Heart right ventricle (tissue), 16 donors: Measurements from ENCODE around the gene KCP. TPM values are rescaled to one million over a fixed set of nuclear protein-coding genes. Genes with fewer than 3 reads are reported as not detected.

ENCODE experiments used
- ATAC-seq, 8 donors: fragments of 200-7000 bp; cut with Tn5 transposase; one replicate each; pipeline ENCODE4 v1.9.1; 2020; ENCODE audit warnings: mild to moderate bottlenecking in 8 of 8, moderate library complexity in 8 of 8, moderate number of reproducible peaks in 1 of 8
- DNase-seq, 2 donors: peaks; one replicate each; pipeline ENCODE4 v3.0.0-alpha.2; 2020
- H3K27ac ChIP-seq, 10 donors: fragments of 200-600 bp; sonication (generic) in 2 of 10; one replicate each; pipeline versions ENCODE4 v1.5.0 to v1.8.0; 2020 to 2022; ENCODE audit warnings: mild to moderate bottlenecking in 3 of 10
- H3K27me3 ChIP-seq, 7 donors: fragments of 200-600 bp; one replicate each; pipeline ENCODE4 v1.8.0; 2021 to 2022; ENCODE audit warnings: mild to moderate bottlenecking in 2 of 7
- H3K36me3 ChIP-seq, 9 donors: fragments of 200-600 bp; sonication (generic) in 1 of 9; one replicate each; pipeline versions ENCODE4 v1.5.0 to v1.8.0; 2020 to 2022; ENCODE audit warnings: mild to moderate bottlenecking in 2 of 9
- H3K4me1 ChIP-seq, 9 donors: fragments of 200-600 bp; sonication (generic) in 1 of 9; one replicate each; pipeline versions ENCODE4 v1.5.0 to v1.8.0; 2020 to 2022; ENCODE audit warnings: mild to moderate bottlenecking in 4 of 9
- H3K4me3 ChIP-seq, 10 donors: fragments of 200-600 bp; sonication (generic) in 2 of 10; one replicate each; pipeline versions ENCODE4 v1.5.0 to v1.8.0; 2020 to 2022; ENCODE audit warnings: mild to moderate bottlenecking in 7 of 10, moderate library complexity in 2 of 10
- H3K9me3 ChIP-seq, 11 donors: fragments of 200-600 bp in 10 of 11; sonication (generic) in 2 of 11; one replicate each; pipeline versions ENCODE4 v1.5.0 to v1.8.0; 2013 to 2022; ENCODE audit warnings: mild to moderate bottlenecking in 2 of 11, control low read depth in 1 of 11, moderate library complexity in 1 of 11
- CTCF ChIP-seq, 9 donors: fragments of 200-600 bp; sonication (generic) in 2 of 9; IDR thresholded peaks; one replicate each; pipeline versions ENCODE4 v1.5.0 to v1.8.0; 2021 to 2022; ENCODE audit warnings: antibody characterized with exemption in 9 of 9, mild to moderate bottlenecking in 5 of 9, moderate library complexity in 1 of 9
- WGBS, 2 donors: extraction: QIAGEN DNeasy Blood & Tissue Kit; methylation state at CpG; one replicate each; pipeline ENCODE4 v1.1.7; 2013; ENCODE audit warnings: inconsistent platforms in 1 of 2; 5-methylcytosine and 5-hydroxymethylcytosine counted together
- intact Hi-C, 10 donors: fragments of 100-400 bp; cut with DNase I; formaldehyde crosslinking; loops; one replicate each; pipeline versions ENCODE4 v1.11.1 to v1.14.2; 2022
- polyA plus RNA-seq, 2 donors: library from polyadenylated mRNA; stranded (reverse); fragments of 200-250 nt; gene quantifications; one replicate each; pipeline ENCODE4 v1.2.3, GENCODE V29; 2013
- total RNA-seq, 10 donors: library from RNA; stranded (reverse); fragmentation: NEBNext Ultra II Directional in 3 of 10; extraction: Animal tissue kit (Norgen Biotek cat#: 25700) in 3 of 10; gene quantifications; one replicate each; pipeline versions ENCODE4 v1.2.1 to v1.2.4, GENCODE V29; 2021 to 2023
- donor health status: Arrhythmogenic right ventricular cardiomyopathy.
- donor health status: ischemic (EF 13 %, LVEDD 7.1; RV severe dilation, severe dysfunction).
- donor health status: healthy with polysubstance abuse.
- donor health status: DM: no; HTN: yes; CAD: no.
- donor health status: DM: no; HTN: no; CAD: no.
- donor health status: ischemic (EF 25% LVEDD 6.9; RV normal size, moderate dysfunction).
- donor health status: ischemic (EF 25% LVEDD 5.7; RV mildly dilated, moderate dysfunction).
- donor health status: healthy.
- donor health status: DM: yes; HTN: yes; CAD: no.
- donor health status: Ischemic cardiomyopathy.
- donor health status: ischemic (EF 35%, LVEDD 5.7; RV mildly dilated, moderate dysfunction).
- donor health status: nonischemic (EF 11% LVEDD 7.7; RV severe dilation, severe dysfunction).
- donor health status: DM: yes; HTN: yes; CAD: no.
- donor health status: PGD.
- donor health status: ischemic (EF 29% LVEDD 5.4; RV normal size, mild dysfunction).
- donor health status: nonischemic (EF 23%, LVEDD 6.1; RV moderate dilation, normal function).

The KCP gene
- total and polyA plus RNA-seq, 12 donors = 0.09 to 0.44 (median 0.27) TPM

- H3K27me3 ChIP-seq = no peaks in the 10 kb centered on the region
- no peaks in the 10 kb centered on the region for H3K9me3 ChIP-seq
- H3K36me3 ChIP-seq = no peaks in the 10 kb centered on the region
- intact Hi-C loops = loop anchor here in 1 of 10 donors (10.0 kb wide), 1 partner anchor 145 kb away; the partner anchor contains the start of gene CALU
- DNase-seq (no peak), ATAC-seq (no peak)
- H3K4me3 ChIP-seq = no peak overlapping the region
- TF ChIP-seq CTCF (IDR thresholded peaks at IDR 0.05) = no peak
- H3K4me1 ChIP-seq = peaks cover 0 to 15% (median 0%) of the 10 kb centered on the region in 9 donors
- H3K27ac ChIP-seq = no peak overlapping the region
- 79 to 87% methylated on average over 19 of the region's 19 CpGs for WGBS, 2 donors
Measured at GRCh38 chr7:128879461-128879938, 31.0 kb downstream of the KCP start.

- intact Hi-C loops = loop anchor here in 1 of 10 donors (10.0 kb wide), 1 partner anchor 144 kb away; the partner anchor contains the start of gene CALU
- Histone ChIP-seq H3K27ac (no peak overlapping the region), H3K9me3 (no peaks in the 10 kb centered on the region), H3K27me3 (no peaks in the 10 kb centered on the region), H3K4me1 (peaks cover 0 to 10% (median 0%) of the 10 kb centered on the region in 9 donors), H3K36me3 (no peaks in the 10 kb centered on the region), H3K4me3 (no peak overlapping the region)
- 90 to 98% methylated on average over 14 of the region's 14 CpGs for WGBS, 2 donors
- no peak for DNase-seq
- TF ChIP-seq CTCF (IDR thresholded peaks at IDR 0.05) = no peak
- no peak for ATAC-seq
Measured at GRCh38 chr7:128878226-128879105, 32.0 kb downstream of the KCP start.

- intact Hi-C loops = loop anchor here in 1 of 10 donors (10.0 kb wide), 1 partner anchor 143 kb away; the partner anchor contains the start of gene CALU
- H3K27me3 ChIP-seq = no peaks in the 10 kb centered on the region
- ATAC-seq (no peak), DNase-seq (no peak)
- 80 to 82% methylated on average over 4 of the region's 4 CpGs for WGBS, 2 donors
- no peak for TF ChIP-seq CTCF (IDR thresholded peaks at IDR 0.05)
- peaks cover 0 to 9% (median 0%) of the 10 kb centered on the region in 9 donors for H3K4me1 ChIP-seq
- H3K36me3 ChIP-seq = no peaks in the 10 kb centered on the region
- no peaks in the 10 kb centered on the region for H3K9me3 ChIP-seq
- H3K27ac ChIP-seq = no peak overlapping the region
- no peak overlapping the region for H3K4me3 ChIP-seq
Measured at GRCh38 chr7:128877756-128878120, 32.8 kb downstream of the KCP start.

- no peak overlapping the region for H3K4me3 ChIP-seq
- no peaks in the 10 kb centered on the region for H3K9me3 ChIP-seq
- intact Hi-C loops = loop anchor here in 1 of 10 donors (10.0 kb wide), 1 partner anchor 142 kb away; the partner anchor contains the start of gene CALU
- no peaks in the 10 kb centered on the region for H3K27me3 ChIP-seq
- H3K36me3 ChIP-seq = no peaks in the 10 kb centered on the region
- TF ChIP-seq CTCF (IDR thresholded peaks at IDR 0.05) = no peak
- DNase-seq (no peak), ATAC-seq (no peak)
- no peak overlapping the region for H3K27ac ChIP-seq
- H3K4me1 ChIP-seq = peaks cover 0 to 9% (median 0%) of the 10 kb centered on the region in 9 donors
- WGBS, 2 donors = 94% methylated on average over 32 of the region's 32 CpGs
Measured at GRCh38 chr7:128876978-128877755, 33.3 kb downstream of the KCP start.
